GM12892 (cell line): Measurements from ENCODE around the gene PRKAR1B.

ENCODE experiments used
- POLR2A ChIP-seq: IDR thresholded peaks from 2 replicates; pipeline ENCODE4 v1.6.1; 2011; ENCODE audit warnings: low read depth, low read length, control low read depth
- POLR2AphosphoS5 ChIP-seq: IDR thresholded peaks from 2 replicates; pipeline ENCODE4 v1.6.1; 2011; ENCODE audit warnings: low read depth, low read length, control low read depth

DNA sequence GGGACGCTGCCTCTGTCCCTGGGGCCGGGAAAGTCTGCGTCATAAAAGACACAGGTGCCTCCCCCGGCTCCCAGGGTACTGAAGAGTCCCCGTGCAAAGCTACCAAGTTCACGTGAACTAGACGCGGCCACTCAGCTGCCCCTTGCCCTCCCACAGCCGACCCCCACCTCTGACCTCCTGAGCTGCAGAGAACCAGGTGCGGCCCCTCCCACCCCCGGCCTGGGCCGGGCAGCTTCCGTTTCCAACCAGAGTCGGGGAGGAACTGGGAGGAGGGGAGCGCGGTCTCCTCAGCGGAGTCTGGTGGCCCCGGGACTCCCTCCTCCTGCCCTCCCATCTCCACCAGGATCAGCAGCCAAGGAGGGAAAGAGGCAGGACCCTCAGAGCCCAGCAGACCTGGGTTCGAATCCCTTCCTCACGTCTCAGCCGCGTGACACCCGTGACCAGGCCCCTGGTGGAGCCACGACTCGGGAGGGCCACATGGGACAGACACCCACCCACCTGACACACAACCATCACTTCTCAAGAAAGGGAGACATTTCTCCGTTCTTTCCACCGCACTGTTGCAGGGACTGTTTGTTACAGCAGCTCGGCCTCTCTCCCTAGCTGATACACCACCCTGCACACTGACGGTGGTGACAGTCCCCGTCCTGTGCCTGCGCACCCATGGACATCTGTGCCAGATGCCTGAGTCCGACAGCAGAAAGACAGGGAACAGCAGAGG, 170.1 kb downstream of the PRKAR1B start:
- TF ChIP-seq POLR2A = no peak
- no peak for TF ChIP-seq POLR2AphosphoS5
